H1 (cell line): ENCODE data around the gene FADS6. TPM values are rescaled to one million over a fixed set of nuclear protein-coding genes. Genes with fewer than 3 reads are reported as not detected.

ENCODE experiments used
- CTCF ChIA-PET: fragments of 300-600 bp; sonication (Branson Sonifier 250); formaldehyde crosslinking; loops from one replicate; lab custom pipeline; 2021; ENCODE audit not compliant: partially characterized antibody; lab: Charles Lee
- POLR2A ChIA-PET: fragments of 300-600 bp; sonication (Branson Sonifier 250); formaldehyde crosslinking; loops from one replicate; lab custom pipeline; 2021; ENCODE audit warnings: inconsistent platforms; ENCODE audit not compliant: partially characterized antibody; lab: Charles Lee
- DNase-seq, 2 experiments: peaks; one replicate each; pipeline versions ENCODE4 v3.0.0 to v3.0.0-alpha.2; 2010 to 2022; ENCODE audit warnings: low spot score in 2 of 2, low read depth in 1 of 2, mixed read lengths in 1 of 2
- FAIRE-seq: peaks from 2 replicates; lab custom pipeline; 2011; peaks lifted over from hg19 to GRCh38; lab: Jason Lieb, UNC
- H2AFZ ChIP-seq: 2 replicates; pipeline ENCODE4 v1.8.1; 2012; ENCODE audit warnings: low read length, inconsistent platforms
- H2AK5ac ChIP-seq: 2 replicates; pipeline ENCODE4 v1.6.1; 2013; ENCODE audit warnings: low read depth, low read length
- H2BK120ac ChIP-seq: replicated peaks from 2 replicates; pipeline ENCODE3; 2013; ENCODE audit warnings: low read depth, low read length, inconsistent platforms
- H2BK12ac ChIP-seq: 2 replicates; pipeline ENCODE4 v1.6.1; 2013; ENCODE audit warnings: low read depth, low read length
- H2BK15ac ChIP-seq: 2 replicates; pipeline ENCODE4 v1.6.1; 2013; ENCODE audit warnings: low read length
- H2BK20ac ChIP-seq: 2 replicates; pipeline ENCODE4 v1.6.1; 2013; ENCODE audit warnings: low read length
- H2BK5ac ChIP-seq: 2 replicates; pipeline ENCODE4 v1.6.1; 2013; ENCODE audit warnings: low read depth, low read length
- H3K14ac ChIP-seq: 2 replicates; pipeline ENCODE4 v1.6.1; 2013; ENCODE audit warnings: inconsistent platforms; ENCODE audit not compliant: insufficient read length
- H3K18ac ChIP-seq: 2 replicates; pipeline ENCODE4 v1.6.1; 2013; ENCODE audit warnings: low read length; ENCODE audit errors: extremely low read depth
- H3K23ac ChIP-seq: 2 replicates; pipeline ENCODE4 v1.6.1; 2013; ENCODE audit warnings: inconsistent platforms; ENCODE audit not compliant: insufficient read length
- H3K23me2 ChIP-seq: 2 replicates; pipeline ENCODE4 v1.6.1; 2013; ENCODE audit warnings: low read depth, low read length
- H3K27ac ChIP-seq: 2 replicates; pipeline ENCODE4 v1.6.1; 2011; ENCODE audit warnings: low read depth, low read length, inconsistent platforms
- H3K27me3 ChIP-seq, 4 experiments: replicated peaks in 1 of 4; 1 replicate in 1 of 4; 2 replicates in 3 of 4; pipeline versions ENCODE4 v1.6.1 to v1.8.1; 2011 to 2013; ENCODE audit warnings: low read length in 3 of 4, mild to moderate bottlenecking in 3 of 4, inconsistent platforms in 2 of 4, mixed read lengths in 2 of 4, moderate library complexity in 1 of 4; ENCODE audit not compliant: control insufficient read depth in 3 of 4, insufficient read depth in 3 of 4; ENCODE audit errors: extremely low read depth in 1 of 4
- H3K36me3 ChIP-seq, 4 experiments: 2 replicates each; pipeline versions ENCODE4 v1.6.1 to v1.8.1; 2011 to 2013; ENCODE audit warnings: mild to moderate bottlenecking in 4 of 4, low read length in 3 of 4, moderate library complexity in 2 of 4, control low read depth in 1 of 4, inconsistent platforms in 1 of 4; ENCODE audit not compliant: insufficient read depth in 4 of 4, control insufficient read depth in 2 of 4
- H3K4ac ChIP-seq: replicated peaks from 2 replicates; pipeline ENCODE3; 2013; ENCODE audit warnings: low read length, low read depth, mixed read lengths, inconsistent platforms; ENCODE audit not compliant: insufficient read length
- H3K4me1 ChIP-seq, 4 experiments: replicated peaks in 1 of 4; 1 replicate in 1 of 4; 2 replicates in 3 of 4; pipeline versions ENCODE4 v1.6.1 to v1.8.1; 2011 to 2013; ENCODE audit warnings: low read length in 3 of 4, inconsistent platforms in 2 of 4, mixed read lengths in 1 of 4; ENCODE audit not compliant: insufficient read depth in 4 of 4, control insufficient read depth in 3 of 4
- H3K4me2 ChIP-seq, 2 experiments: 2 replicates each; pipeline versions ENCODE4 v1.6.1 to v1.8.1; 2011 to 2013; ENCODE audit warnings: low read depth in 2 of 2, low read length in 2 of 2, control low read depth in 1 of 2, inconsistent platforms in 1 of 2, mild to moderate bottlenecking in 1 of 2; ENCODE audit not compliant: insufficient read depth in 1 of 2
- H3K4me3 ChIP-seq, 4 experiments: fragments of 200-600, 300-600 bp in 1 of 4; sonication (generic), shearing (Covaris generic), sonication (Bioruptor Twin) in 1 of 4; 2 replicates each; pipeline versions ENCODE4 v1.5.1 to v1.8.1; 2011 to 2016; ENCODE audit warnings: low read length in 4 of 4, low read depth in 3 of 4, control low read depth in 2 of 4, inconsistent platforms in 2 of 4, mild to moderate bottlenecking in 2 of 4, mixed read lengths in 1 of 4, moderate library complexity in 1 of 4; ENCODE audit not compliant: insufficient read depth in 2 of 4; ENCODE audit errors: extremely low read depth in 1 of 4
- H3K56ac ChIP-seq: replicated peaks from 2 replicates; pipeline ENCODE3; 2013; ENCODE audit warnings: low read depth, mild to moderate bottlenecking, mixed read lengths, low read length, inconsistent platforms; ENCODE audit not compliant: insufficient read length
- H3K79me1 ChIP-seq: 2 replicates; pipeline ENCODE4 v1.6.1; 2013; ENCODE audit warnings: low read depth, low read length, control low read depth
- H3K79me2 ChIP-seq, 2 experiments: 2 replicates each; pipeline versions ENCODE4 v1.6.1 to v1.8.1; 2012 to 2013; ENCODE audit warnings: low read length in 2 of 2, mild to moderate bottlenecking in 2 of 2, inconsistent platforms in 1 of 2; ENCODE audit not compliant: insufficient read depth in 2 of 2, control insufficient read depth in 1 of 2
- H3K9ac ChIP-seq, 4 experiments: replicated peaks in 1 of 4; 1 replicate in 1 of 4; 2 replicates in 3 of 4; pipeline versions ENCODE4 v1.6.1 to v1.8.1; 2011 to 2013; ENCODE audit warnings: low read depth in 3 of 4, low read length in 3 of 4, control low read depth in 2 of 4, mild to moderate bottlenecking in 2 of 4, moderate library complexity in 2 of 4, inconsistent platforms in 1 of 4; ENCODE audit errors: extremely low read depth in 1 of 4
- H3K9me3 ChIP-seq, 2 experiments: 2 replicates each; pipeline versions ENCODE4 v1.6.1 to v1.8.1; 2012 to 2013; ENCODE audit warnings: mild to moderate bottlenecking in 2 of 2, moderate library complexity in 2 of 2, control low read depth in 1 of 2, inconsistent platforms in 1 of 2, low read depth in 1 of 2, low read length in 1 of 2, mixed read lengths in 1 of 2; ENCODE audit not compliant: insufficient read depth in 2 of 2
- H4K20me1 ChIP-seq, 2 experiments: replicated peaks in 1 of 2; 2 replicates each; pipeline versions ENCODE3 to v1.8.1; 2011 to 2013; ENCODE audit warnings: inconsistent platforms in 2 of 2, low read length in 2 of 2, mild to moderate bottlenecking in 1 of 2; ENCODE audit not compliant: insufficient read depth in 2 of 2, control insufficient read depth in 1 of 2
- H4K5ac ChIP-seq: 2 replicates; pipeline ENCODE4 v1.6.1; 2013; ENCODE audit warnings: low read length, low read depth, mixed read lengths, inconsistent platforms; ENCODE audit not compliant: insufficient read length
- H4K8ac ChIP-seq: 2 replicates; pipeline ENCODE4 v1.8.0; 2013; ENCODE audit warnings: mild to moderate bottlenecking, moderate library complexity, low read length, inconsistent platforms; ENCODE audit not compliant: insufficient read depth; ENCODE audit errors: extremely low read depth
- H4K91ac ChIP-seq: replicated peaks from 2 replicates; pipeline ENCODE3; 2013; ENCODE audit warnings: low read length, mixed read lengths, inconsistent platforms; ENCODE audit not compliant: insufficient read length
- SAP30 ChIP-seq: fragments of 300-600 bp; sonication (generic); IDR thresholded peaks from 2 replicates; pipeline ENCODE4 v1.7.1; 2012; ENCODE audit warnings: low read length, moderate library complexity, mild to moderate bottlenecking, inconsistent platforms; ENCODE audit not compliant: insufficient read depth, insufficient replicate concordance
- WGBS, 2 experiments: shearing (Covaris generic) in 1 of 2; methylation state at CpG; one replicate each; pipeline versions ENCODE4 v1.1.6 to v1.1.7; 2013 to 2015; ENCODE audit warnings: low lambda C conversion rate in 2 of 2, mixed read lengths in 2 of 2, inconsistent platforms in 1 of 2, low coverage in 1 of 2, missing lambda C conversion rate in 1 of 2; ENCODE audit not compliant: insufficient replicate concordance in 2 of 2, insufficient coverage in 1 of 2, insufficient read length in 1 of 2; ENCODE audit errors: extremely low coverage in 1 of 2, missing lambda C conversion rate in 1 of 2; 5-methylcytosine and 5-hydroxymethylcytosine counted together
- polyA plus RNA-seq, 7 experiments: library from polyadenylated mRNA; depleted of rRNA in 3 of 7; stranded (reverse) in 5 of 7; unstranded in 2 of 7; fragments of >200 nt in 5 of 7; fragments of 200-250 nt in 2 of 7; gene quantifications; 1 replicate in 5 of 7; 2 replicates in 1 of 7; 4 replicates in 1 of 7; pipeline versions ENCODE4 v1.2.1 to v1.2.3, GENCODE V29; 2011 to 2013; ENCODE audit warnings: missing spikeins in 2 of 7, mixed read lengths in 2 of 7
- total RNA-seq: library from RNA; stranded (reverse); fragmentation: NEBNext Ultra II Directional; extraction: Animal tissue kit (Norgen Biotek cat#: 25700); gene quantifications from 2 replicates; pipeline ENCODE4 v1.2.1, GENCODE V29; 2021

The FADS6 gene
- total and polyA plus RNA-seq, 2 of the 8 experiments (the other 6 are each of a cell fraction or from before 2014, with no cell fraction given), result 0.56 to 2.5 TPM

DNA sequence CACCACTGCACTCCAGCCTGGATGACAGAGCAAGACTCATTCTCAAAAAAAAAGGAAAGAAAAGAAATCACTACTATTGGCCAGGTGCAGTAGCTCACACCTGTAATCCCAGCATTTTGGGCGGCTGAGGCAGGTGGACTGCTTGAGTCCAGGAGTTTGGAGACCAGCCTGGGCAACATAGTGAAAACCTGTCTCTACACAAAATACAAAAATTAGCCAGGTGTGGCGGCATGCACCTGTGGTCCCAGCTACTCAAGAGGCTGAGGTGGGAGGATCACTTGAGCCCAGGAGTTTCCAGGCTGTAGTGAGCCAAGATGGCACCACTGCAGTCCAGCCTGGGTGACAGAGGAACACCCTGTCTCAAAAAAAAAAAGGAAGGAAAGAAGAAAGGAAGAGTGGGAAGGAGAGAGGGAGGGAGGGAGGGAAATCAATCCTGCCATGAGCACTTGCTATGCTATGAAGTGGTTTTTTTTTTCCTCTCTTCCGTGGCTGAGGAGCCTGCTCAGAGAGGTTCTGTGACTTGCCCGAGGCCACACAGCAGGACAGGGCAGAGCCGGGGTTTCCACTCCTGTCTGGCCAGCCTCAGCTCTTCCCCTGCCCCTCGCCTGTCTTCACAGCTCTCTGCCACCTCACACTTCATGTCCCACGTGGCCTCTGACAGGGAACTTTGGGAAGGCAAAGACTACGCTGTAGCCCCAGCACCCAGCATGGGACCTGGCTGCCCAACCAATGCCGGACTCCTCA lies 44.6 kb downstream of the FADS6 start:
- H2AK5ac ChIP-seq, result no peak overlapping the region
- no peak overlapping the region for H3K14ac ChIP-seq
- peaks cover 4% of the 10 kb centered on the region; the same call in 1 of the 2 replicates for H3K23me2 ChIP-seq
- FAIRE-seq, result no peak
- no peak overlapping the region for H2BK120ac ChIP-seq
- H3K18ac ChIP-seq, result no peak overlapping the region
- H4K8ac ChIP-seq, result no peak overlapping the region
- H2BK5ac ChIP-seq, result no peak overlapping the region
- no peak overlapping the region for H4K91ac ChIP-seq
- DNase-seq, result no peak
- H3K23ac ChIP-seq, result no peak overlapping the region
- peaks cover 9 to 13% of the 10 kb centered on the region in 2 experiments for H4K20me1 ChIP-seq
- peaks cover 22 to 88% (median 65%) of the 10 kb centered on the region in 4 experiments for H3K27me3 ChIP-seq
- H3K4ac ChIP-seq, result no peak overlapping the region
- no peak overlapping the region for H3K9ac ChIP-seq
- WGBS, 2 experiments, result 76% methylated on average over 9 of the region's 9 CpGs; no CpG with 5 or more reads in 1 of the 2 experiments
- H3K79me2 ChIP-seq, result no peaks in the 10 kb centered on the region
- no peaks in the 10 kb centered on the region for H3K79me1 ChIP-seq
- H3K4me1 ChIP-seq, result peaks cover 0 to 4% (median 3%) of the 10 kb centered on the region in 4 experiments; a peak in 5 of 7 replicates
- no peak overlapping the region for H2BK15ac ChIP-seq
- no peak overlapping the region for H3K56ac ChIP-seq
- H3K27ac ChIP-seq, result no peak overlapping the region
- ChIA-PET CTCF (interaction anchor here (1.1 to 99.6 kb wide), 3 partner anchors 5 to 112 kb away, joined by 3 to 2981 read pairs (median 2981); partner anchors contain the start of genes FDXR, GRIN2C and NAT9), POLR2A (interaction anchor here (1.3 kb wide), 1 partner anchor 24 kb away, joined by 4 read pairs; the partner anchor contains the start of gene FDXR)
- no peak overlapping the region for H3K4me3 ChIP-seq
- no peak overlapping the region for H2BK20ac ChIP-seq
- H2BK12ac ChIP-seq, result no peak overlapping the region
- H2AFZ ChIP-seq, result no peak overlapping the region
- no peak overlapping the region for H3K4me2 ChIP-seq
- H3K9me3 ChIP-seq, result no peaks in the 10 kb centered on the region; a peak in 1 of 4 replicates
- no peaks in the 10 kb centered on the region for H3K36me3 ChIP-seq
- no peak overlapping the region for H4K5ac ChIP-seq
- no peak for TF ChIP-seq SAP30
